ENCODE results near the gene LCP2.
A peak's percentile ranks its signal among the peaks of the same experiment; 100 is the strongest.

Gene LCP2

DNA sequence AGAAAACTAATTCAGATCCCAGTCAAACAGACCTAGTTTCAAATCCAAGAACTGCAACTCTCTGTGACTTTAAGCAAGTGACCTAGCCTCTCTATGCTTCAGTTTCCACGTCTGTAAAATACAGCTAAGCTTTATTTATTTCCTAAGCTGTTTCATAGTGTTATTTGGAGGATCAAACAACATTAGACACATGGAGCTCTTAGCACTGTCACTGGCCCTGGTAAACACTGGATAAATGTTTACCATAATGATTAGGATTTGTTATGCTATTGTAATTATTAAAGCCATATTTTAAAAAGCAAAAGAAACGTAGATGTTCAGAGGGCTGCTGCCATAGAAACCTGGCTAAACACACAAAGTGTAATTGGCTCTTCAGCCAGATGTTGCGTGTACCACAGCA lies 91.4 kb downstream of the LCP2 start:
- no peak for DNase-seq

DNA sequence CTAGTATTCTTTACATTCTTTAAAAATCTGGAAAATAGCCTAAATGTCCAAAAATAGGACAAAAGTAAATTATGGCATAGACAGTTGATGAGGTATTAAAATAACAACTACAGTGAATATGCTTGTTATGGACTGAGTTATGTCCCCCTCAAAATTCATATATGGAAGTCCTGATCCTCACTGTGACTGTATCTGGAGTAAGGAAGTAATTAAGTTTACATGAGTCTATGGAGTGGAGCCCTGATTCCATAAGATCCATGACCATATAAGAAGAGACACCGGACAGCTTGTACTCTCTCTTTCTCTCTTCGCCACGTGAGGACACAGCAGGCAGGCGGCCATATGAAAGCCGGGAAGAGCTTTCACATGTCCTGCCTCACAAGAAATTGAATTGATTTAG lies 93.4 kb downstream of the LCP2 start:
- no peak for DNase-seq

DNA sequence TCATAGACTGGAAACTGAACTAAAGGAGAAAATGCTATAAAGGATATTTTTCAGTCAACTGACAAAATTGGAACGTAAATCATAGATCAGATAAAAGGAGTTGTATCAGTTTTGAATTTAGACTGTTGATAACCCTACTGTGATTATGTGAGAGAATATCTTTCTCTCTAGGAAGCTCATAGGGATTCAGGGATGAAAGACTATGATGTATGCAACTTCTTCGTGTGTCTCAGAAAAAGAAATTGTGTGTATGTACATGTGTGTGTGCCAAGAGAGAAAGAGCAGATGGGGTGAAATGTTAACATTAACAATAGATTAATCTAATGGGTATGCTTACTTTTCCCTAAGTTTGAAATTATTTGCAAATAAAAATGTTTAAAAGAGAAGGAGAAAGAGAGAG lies 95.5 kb downstream of the LCP2 start:
- DNase-seq, result no peak

DNA sequence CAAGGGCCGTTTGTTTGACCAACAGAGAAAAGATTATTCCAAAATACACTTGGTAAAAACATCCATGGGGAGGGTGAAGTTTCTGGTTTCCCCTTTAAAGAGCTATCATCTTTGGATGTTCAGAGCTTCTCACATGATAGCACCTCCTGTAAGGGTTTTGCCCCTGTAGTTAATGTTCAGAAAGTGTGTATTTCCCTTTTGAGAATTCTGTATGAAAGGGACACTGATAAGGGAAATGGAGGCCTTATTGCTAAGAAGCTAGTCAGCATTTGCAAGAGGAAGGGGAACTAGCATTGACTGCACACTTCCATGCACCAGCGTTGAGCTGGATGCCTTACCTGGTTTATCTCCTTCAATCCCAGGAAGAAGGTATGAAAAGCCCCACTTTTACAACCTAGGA lies 96.3 kb downstream of the LCP2 start:
- peak; percentile 40 for DNase-seq

DNA sequence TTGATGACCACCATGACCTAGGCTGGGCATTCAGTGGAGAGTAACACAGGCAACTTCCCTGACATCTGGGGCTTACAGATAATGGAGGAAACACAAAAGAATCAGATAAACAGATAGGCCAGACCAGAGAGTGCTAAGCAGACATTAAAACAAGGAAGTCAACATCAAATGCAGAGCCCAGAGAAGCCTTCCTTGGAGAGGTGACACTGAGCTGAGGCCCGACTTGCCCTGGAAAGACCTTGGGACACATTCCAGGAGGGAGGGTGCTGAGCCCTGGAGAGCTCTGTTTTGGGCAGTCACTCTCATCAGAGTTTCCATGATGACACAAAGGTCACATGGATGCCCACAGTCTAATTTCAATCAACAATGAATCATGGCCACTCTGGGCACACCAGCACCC lies 96.7 kb downstream of the LCP2 start:
- DNase-seq, result peak; percentile 17
